ENCODE measurements around the gene GLIPR2.
"Not testable (repeated sequence)": the region's sequence is repeated elsewhere in the genome, so short reads cannot be mapped to it uniquely, and the experiment has no call there.

Gene GLIPR2

DNA sequence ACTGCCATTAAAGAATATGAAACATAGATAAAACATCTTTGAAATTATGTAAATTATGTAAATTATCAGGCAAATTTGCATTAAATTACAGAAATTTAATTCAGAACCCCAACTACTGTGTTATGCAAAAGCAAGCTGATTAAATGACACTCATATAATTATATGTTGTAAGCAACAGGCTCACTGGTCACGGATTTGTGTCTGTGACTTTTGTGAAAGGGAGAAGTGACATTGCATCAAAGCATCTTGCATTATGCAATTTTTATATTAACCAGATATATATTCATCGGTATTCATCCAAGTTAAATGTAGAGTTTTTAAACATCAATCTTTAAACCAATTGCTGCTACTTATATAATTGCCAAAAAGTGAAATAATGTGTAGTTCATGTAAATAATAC is 13.0 kb upstream of the GLIPR2 start:
- no peak for DNase-seq (ENCODE audit: low read depth)

DNA sequence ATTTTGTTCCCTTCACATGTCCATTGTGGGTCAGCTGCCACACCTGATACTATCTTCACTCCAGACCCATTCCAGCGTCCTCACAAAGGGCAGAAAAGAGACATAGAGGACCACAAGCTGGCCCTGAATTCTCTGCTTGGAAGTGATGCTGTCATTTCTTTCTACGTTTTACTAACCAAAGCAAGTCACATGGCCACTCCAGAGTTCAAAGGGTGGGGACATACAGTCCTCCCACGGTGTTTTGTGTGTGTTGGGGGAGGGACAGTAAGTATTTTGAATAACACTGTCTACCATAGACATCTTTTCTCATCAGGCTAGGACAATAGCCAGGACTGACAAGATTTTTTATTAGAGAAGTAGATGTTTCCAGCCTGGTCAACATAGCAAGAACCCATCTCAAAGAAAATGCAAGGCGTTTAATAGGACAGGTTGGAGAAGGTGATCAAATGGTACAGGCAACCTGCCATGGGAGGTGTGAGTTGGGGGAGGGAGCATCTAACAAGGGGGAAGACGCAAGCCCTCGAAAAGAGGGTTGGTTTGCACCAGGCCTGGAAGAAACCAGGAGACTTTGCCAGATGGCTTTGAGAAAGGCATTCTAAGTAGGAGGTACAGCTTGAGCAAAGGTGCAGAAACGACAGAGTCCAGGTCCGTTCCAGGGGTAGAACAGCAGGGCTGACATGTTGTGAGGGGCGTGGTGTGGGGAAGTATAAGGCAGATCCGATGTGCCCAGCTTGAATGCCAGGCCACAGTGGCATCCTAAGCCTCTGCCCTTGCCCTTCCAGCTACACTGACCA is 11.3 kb upstream of the GLIPR2 start:
- no peak for DNase-seq (ENCODE audit: low read depth)

DNA sequence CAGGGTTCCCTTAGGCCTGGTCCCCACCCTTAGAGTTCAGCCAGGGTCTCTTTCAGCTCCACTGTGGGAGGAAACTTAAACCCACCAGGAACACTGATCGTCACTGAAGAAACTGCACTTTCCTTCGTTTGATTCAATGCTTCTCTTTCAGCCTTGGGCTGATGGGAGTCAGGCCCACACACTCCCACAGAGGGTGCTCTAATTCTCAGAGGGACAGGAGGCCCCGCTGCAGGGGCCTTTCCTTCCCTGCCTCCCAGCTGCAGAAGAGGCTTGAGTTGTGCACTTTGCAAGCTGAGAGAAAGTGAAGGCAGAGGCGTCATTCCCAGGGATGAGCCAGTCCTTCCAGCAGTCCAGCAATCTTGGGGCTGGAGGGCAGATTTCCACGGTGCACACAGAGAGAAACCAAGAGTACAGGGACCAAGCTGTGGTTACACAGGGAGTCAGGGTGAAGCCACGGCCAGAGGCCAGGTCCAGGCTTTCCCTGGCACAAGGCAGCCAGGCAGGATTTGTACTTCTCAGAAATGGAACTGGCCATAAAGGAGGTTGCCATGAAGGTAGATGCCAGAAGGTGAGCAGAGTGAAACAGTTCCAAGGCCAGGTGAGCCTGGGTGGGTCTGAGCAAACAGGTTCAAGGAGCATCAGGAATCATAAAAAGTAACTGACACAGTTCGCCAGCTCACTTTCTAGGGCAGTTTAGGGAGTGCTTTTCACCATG is 10.4 kb upstream of the GLIPR2 start:
- DNase-seq (ENCODE audit: low read depth) = no peak

DNA sequence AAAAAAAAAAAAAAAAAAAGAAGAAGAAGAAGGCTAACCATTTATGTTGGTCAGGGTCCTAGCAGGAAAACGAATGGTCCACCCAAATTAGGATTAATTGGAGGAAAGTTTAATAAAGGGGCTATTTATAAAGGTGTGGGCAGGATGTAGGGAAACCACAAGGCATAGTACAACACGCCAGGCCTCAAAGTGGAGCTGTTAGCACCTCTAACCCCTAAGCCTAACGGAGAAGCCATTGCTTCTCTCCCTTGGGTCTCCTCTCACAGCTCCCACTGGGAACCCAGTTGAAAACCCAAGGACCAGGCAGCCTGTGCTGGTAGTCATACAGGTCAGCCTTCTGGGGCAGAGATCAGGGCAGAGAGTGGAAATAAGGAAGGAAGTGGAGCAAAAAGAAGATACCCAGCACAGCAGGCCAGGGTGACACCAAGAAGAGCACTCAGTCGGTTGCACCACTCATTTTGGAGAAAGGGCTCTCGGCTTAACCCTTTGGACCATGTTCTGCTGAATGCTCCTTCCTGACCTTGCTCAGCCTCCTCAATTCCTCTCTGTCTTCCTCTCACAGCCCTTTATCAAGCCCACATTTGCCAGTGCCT is 8.8 kb upstream of the GLIPR2 start:
- no peak for DNase-seq (ENCODE audit: low read depth)

DNA sequence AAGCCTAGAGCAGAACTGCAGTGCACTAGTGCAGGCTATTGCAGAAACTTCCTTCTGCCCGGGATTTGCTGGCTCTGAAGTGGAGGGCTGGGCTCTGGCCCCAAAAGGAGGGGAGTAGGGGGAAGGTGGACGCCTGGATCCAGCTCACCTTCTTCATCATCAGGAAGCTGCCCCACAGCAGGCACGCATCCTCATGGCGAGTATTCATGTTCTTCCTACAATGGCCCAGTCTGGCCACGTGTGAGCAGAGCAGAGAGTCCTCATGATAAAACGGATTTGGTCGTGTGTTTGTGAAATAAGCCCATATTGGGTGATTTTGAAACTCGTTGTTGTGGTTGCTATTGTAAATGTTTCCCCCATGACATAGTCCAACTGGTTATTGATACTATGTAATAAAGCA is 8.2 kb upstream of the GLIPR2 start:
- DNase-seq (ENCODE audit: low read depth) = no peak

DNA sequence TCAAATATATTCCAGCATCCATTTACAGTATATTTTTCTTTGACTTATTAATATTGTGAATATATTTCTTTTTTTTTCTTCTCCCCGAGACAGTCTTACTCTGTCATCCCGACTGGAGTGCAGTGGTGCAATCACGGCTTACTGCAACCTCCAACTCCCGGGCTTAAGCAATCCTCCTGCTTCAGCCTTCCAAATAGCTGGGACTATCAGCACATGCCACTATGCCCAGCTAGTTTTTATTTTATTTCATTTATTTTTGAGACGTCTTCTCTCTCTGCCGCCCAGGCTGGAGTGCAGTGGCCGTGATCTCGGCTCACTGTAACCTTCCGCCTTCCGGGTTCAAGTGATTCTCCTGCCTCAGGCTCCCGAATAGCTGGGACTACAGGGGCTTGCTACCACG is 7.4 kb upstream of the GLIPR2 start:
- DNase-seq (ENCODE audit: low read depth) = no peak

DNA sequence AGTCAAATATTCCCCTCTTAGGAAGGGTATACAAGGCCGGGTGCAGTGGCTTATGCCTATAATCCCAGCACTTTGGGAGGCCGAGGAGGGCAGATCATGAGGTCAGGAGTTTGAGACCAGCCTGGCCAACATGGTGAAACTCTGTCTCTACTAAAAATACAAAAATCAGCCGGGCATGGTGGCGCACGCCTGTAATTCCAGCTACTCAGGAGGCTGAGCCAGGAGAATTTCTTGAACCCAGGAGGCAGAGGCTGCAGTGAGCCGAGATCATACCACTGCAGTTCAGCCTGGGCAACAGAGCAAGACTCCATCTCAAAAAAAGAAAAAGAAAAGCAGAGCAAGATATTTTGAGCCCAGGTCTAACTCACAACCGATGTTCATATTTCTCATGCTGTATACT is 4.9 kb upstream of the GLIPR2 start:
- not testable (repeated sequence) for DNase-seq (ENCODE audit: low read depth)

DNA sequence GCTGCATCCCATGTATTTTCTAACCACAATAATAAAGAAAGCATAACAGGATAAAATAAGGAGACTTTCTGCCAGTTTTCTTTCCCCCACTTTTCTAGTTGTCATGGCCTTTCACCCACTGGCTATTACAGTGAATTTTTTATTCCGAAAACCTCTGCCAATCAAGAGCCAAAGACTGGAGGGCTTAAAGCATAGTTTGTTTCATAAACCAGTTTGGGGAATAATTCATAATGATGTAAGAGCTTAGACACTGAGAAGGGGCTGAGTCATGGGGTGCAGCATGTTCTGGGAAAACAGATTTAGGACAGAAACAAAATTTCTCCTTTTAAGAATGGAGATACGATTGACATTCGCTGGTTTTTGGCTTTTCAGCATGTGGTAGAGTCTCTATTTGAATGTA is 4.4 kb upstream of the GLIPR2 start:
- peak; percentile 87 for DNase-seq (ENCODE audit: low read depth)

DNA sequence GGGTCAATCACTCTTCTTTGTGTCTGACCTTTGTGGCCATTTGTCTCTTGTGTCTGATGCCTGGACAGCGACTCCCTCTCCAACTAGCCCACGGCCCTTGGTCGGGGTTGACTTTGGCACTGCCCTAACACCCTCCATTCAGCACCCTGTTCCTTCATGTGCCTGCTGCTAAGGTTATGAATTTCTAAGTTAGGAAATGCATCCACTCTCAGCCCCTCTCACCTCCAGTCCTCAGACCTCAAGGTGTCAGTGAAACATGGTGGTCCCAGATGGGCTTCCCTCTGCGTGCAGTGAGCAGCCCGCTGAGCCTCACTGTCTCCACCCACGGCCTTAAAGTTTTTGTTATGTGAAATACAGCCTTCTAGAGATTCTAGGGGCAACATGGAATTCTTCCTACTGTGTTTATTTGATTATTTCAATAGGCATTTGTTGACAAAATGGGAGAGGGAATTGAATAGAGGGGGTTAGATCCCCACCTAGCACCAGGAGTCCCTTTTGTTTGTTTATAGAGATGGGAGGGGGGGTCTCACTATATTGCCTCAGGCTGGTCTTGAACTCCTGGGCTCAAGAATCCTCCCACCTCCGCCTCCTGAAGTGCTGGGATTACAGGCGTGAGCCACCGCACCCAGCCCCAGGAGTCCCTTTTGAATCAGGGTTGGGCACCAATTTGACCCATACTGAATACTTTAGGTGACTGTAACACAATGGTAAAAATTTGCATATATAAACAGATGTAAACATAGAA is 1.6 kb upstream of the GLIPR2 start:
- DNase-seq (ENCODE audit: low read depth) = no peak

DNA sequence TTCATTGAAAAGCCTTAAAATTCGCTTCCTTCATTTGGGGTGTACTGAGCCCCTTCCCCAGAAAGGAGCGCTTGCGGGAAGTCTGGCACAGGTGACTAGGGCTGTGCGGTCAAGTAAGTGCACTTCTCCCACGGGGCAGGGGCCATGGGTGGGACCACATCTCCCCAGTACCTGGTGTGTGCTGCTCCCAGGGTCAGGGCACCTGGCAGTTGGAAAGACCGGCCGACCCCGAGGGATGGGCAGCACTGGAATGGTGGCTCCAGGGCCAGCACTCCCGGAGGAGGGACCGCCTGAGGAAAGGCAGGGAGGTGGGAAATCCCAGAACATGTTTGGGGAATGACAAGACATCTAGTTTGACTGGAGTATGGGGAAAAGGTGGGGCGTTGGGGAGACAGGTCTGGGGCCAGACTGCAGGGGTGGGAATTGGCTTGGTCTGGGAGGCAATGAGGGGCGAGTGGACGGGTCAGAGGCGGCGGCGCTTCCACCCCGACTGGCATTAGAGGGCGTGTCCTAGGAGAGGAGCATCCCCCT is 727 bp upstream of the GLIPR2 start:
- no peak for DNase-seq (ENCODE audit: low read depth)

DNA sequence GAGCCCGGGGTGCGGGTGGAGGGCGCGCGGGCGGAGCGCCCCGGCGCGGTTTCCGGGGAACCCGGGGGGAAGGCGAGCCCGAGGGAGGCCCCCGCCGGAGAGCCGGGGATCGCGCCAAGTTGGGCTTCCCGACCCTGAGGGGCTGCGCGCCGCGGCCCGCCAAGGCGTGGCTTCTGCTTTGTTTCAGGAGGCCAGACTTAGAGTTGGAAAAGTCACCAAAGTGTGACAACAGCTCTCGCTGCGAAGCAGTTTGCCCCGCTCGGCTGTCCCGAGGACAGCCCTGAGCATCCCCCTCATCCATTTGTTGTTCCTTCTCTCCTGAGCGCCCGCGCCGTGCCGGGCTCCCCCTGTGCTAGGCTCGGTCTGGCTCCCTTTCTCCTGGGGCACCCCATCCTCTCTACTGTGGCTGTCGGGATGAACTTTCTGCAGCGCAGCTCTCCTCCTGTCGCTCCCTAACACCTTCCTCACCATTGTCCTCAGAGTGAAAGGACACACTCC is 410 bp downstream of the GLIPR2 start:
- DNase-seq (ENCODE audit: low read depth) = no peak

DNA sequence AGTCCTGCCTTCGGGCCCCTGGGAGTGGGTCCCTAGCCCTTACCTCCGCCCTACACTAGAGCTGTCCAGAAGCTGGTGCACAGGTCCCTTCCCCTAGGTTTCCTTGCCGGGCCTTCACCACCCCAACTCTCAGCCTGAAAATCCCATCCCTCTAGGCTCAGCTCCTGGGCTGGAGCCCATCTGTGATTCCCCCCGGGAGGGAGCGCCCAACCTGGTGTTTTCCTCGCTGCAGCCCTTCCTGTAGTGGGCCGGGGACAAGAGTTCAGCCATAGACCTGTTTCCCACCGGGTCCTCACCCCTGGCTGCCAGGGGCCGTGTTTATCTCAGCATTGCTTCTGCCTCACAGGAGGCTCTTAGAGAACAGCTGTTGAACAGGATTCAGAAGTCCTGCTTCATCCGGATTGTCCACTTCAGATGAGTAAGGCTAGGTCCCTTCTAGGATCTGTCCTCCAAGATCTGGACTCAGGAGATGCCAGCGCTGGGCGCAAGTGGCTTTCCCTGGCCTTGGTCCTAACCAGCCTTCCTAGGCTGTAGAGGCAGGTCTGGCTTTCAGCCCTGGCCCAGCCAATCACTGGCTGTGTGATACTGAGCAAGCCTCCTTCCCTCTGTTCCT is 965 bp downstream of the GLIPR2 start:
- no peak for DNase-seq (ENCODE audit: low read depth)

DNA sequence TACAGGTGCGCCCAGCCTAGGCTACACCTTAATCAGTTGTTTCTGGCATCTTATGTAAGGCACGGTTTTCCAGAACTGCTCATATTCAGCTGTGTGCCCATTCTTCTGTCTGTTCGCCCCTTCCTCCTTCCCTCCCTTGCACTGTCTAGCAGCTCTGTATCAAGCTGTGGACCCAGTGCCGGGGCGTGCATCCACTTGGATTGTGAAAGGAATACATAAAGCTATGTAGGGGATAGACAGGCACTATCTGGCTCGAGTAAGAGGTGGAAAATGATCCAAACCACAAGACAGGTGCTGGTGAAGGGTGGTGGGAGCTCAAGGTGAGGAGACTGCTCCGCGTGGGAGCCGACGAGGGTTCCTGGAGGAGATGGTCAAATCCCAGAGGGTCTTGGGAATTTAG is 2.0 kb downstream of the GLIPR2 start:
- no peak for DNase-seq (ENCODE audit: low read depth)

DNA sequence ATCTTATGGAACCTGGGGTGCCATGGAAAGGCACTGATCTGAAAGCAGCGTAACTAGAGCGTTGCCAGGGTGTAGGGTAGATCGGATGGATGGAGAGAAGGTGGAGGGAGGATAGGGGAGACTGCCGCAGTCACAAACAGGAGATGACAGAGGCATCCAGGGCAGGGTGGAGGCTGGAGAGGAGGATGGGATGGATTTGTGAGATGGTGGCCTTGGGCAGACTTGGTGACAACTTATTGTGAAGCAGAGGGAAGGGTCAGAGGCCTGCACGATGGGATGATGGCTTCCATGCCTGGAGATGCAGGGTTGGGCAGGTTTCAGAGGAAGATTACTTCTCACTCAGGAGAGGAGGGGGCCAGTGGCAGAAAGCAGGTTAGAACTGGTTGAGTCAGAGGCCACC is 2.4 kb downstream of the GLIPR2 start:
- DNase-seq (ENCODE audit: low read depth) = no peak

DNA sequence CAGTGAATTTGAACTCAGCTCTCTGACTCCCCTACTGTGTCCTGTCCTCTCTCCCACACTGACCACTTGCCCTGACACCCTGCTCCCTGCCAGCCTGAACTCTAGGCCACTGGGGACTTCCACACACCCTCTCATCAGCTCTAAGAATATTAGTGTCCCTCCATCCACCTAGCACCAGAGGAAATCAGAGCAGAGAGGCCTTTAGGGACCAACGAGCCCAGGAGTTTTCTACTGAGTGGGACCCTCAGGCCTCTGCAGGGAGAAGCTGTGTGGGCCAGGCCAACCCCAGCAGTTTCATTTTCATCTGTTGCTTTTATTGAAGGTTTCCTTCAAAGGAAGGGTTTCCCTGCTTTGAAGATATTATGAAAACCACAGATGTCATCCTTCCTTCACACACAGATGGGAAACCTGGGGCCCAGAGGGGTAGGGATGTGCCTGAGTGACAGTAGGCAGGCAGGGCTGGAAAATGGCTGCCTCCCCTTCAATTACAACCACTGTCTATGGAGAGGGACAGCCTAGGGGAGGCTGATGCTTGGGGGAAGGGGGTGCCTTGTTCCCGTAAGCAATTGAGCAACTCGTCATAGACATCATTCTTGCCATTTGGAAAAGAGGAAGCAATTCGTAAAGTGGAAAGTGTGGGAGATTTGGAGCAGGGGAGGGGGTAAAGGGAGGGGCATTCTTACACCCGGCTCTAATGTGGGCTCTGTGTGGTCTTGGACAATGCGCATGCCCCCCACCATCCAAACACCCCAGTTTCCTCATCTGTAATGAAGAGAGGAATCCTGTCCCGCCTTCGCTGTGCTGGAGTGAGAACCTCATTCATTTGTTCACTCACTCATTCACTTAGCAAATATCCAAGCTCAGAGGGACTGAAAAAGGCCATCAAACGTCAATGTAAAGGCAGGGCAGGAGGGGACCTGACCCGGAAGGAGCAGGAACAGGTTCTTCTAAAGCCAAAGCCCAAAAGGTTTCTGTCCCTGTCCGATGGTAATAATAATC is 3.9 kb downstream of the GLIPR2 start:
- DNase-seq (ENCODE audit: low read depth) = no peak

DNA sequence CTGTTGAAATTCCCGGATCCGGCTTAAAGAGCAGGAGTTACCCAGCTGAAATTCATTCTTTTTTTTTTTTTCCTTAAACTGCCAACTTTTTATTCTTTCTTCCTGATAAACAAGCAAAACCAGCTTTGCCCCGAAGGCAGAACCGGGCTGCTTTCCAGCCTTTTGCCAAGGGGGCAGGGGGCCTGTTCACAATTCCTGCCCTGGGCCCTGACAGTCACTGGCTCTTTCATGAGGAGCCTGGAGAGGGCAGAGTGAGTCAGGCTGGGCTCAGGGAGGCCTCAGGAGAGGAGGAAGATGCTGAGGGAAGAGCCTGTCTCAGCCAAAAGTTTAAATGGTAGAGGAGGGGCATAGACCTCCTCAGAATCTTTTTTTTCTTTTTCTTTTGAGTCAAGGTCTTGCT is 4.8 kb downstream of the GLIPR2 start:
- DNase-seq (ENCODE audit: low read depth) = no peak

DNA sequence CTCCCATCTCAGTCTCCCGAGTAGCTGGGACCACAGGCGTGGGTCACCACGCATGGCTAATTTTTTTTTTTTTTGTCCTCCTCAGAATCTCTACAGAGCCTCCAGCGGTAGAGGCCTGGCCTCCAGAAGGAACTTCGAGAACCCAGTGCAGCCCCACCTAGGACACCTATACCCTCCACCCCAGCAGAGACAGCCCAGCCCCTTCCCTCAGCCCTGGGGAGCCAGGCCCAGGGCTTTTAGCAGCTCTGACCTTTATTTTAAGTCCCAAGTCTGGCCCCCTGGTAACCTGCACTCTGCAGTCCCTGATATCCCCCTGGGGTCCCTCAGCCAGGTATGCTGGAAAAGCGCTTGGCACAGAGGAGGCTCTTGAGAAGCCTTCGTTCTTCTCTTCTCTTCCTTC is 5.2 kb downstream of the GLIPR2 start:
- no peak for DNase-seq (ENCODE audit: low read depth)

DNA sequence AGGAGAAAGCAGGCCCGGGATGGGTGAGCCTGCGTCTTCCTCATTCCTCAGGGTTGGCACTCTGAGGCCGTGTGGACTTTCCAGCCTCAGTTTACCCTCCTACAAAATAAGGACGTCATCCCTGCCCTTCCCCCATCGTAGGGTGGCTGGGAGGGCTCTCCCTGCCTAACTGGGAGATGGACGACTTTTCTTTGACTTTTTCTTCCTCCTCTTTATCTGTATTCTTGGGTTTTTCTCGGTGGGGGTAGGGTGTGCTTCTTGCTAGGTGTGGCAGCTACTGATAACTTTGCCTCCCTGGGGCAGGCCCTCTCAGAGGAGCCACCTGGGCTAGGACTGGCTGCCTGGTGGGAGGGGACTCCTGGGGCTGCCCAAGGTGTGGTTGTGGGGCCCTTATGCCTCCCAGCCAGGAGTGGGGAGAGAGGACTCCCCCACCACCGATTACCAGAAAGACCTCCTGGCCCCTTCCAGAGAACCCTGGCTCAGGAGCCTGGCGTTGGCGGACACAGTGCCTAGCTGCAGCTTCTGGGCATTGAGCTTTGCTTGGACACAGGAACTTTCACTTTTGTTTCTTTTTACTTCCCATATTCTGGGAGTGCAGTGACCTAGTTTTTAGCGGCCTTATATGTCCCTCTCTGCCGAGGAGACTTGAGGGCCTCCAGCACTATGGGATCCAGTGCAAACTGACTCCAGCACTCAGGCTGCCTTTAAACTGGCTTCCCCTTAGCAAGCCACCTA is 6.1 kb downstream of the GLIPR2 start:
- DNase-seq (ENCODE audit: low read depth) = no peak

DNA sequence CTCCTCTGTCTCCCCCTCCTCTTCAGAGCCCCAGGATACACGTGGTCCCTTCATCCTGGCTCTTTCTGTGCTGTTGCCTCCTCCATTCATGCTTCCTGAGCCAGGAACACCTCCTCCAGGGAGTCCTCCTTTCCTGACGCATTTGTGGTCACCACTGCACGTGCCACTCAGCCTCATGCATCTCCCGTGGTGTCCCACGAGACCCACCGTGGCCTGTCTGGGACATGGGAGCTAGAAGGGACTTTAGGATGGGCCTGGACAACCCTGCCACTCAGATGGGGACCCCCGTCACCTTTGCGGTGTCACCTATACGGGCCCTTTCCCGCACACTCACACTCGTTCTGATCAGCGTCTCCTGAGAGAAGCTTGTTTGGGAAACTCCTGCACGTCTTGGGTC is 6.7 kb downstream of the GLIPR2 start:
- DNase-seq (ENCODE audit: low read depth) = no peak

All from fibroblast of the conjunctiva (primary cell).